Keratinocyte (primary cell): ENCODE results near the gene TENT4A. TPM values are rescaled to one million over a fixed set of nuclear protein-coding genes. Genes with fewer than 3 reads are reported as not detected.

Source experiments
- DNase-seq: peaks from one replicate; pipeline ENCODE4 v3.0.0-alpha.2; 2011; ENCODE audit warnings: low read depth, missing footprints, low spot score
- FAIRE-seq: peaks from 2 replicates; lab custom pipeline; 2011; peaks lifted over from hg19 to GRCh38; lab: Jason Lieb, UNC
- H2AFZ ChIP-seq: 2 replicates; pipeline ENCODE4 v1.6.0; 2012; ENCODE audit warnings: low read length, control low read depth, inconsistent platforms; ENCODE audit not compliant: control insufficient read depth
- H3K27ac ChIP-seq: 2 replicates; pipeline ENCODE4 v1.5.1; 2011; ENCODE audit warnings: low read length; ENCODE audit not compliant: control insufficient read depth, insufficient read depth
- H3K27me3 ChIP-seq: 3 replicates; pipeline ENCODE4 v1.6.0; 2011; ENCODE audit warnings: low read length; ENCODE audit not compliant: control insufficient read depth, insufficient read depth; ENCODE audit errors: extremely low read depth
- H3K36me3 ChIP-seq, 2 experiments: 2 replicates in 1 of 2; 3 replicates in 1 of 2; pipeline ENCODE4 v1.5.1; 2011; ENCODE audit warnings: low read length in 2 of 2, mild to moderate bottlenecking in 1 of 2; ENCODE audit not compliant: control insufficient read depth in 2 of 2, insufficient read depth in 2 of 2; ENCODE audit errors: extremely low read depth in 1 of 2
- H3K4me1 ChIP-seq: 3 replicates; pipeline ENCODE4 v1.5.1; 2011; ENCODE audit warnings: low read length; ENCODE audit not compliant: control insufficient read depth, insufficient read depth; ENCODE audit errors: extremely low read depth
- H3K4me2 ChIP-seq: 3 replicates; pipeline ENCODE4 v1.6.0; 2011; ENCODE audit warnings: low read depth, low read length; ENCODE audit not compliant: control insufficient read depth, insufficient read depth; ENCODE audit errors: extremely low read depth
- H3K4me3 ChIP-seq, 3 experiments: fragments of 200-600 bp in 1 of 3; sonication (generic) in 1 of 3; 2 replicates in 2 of 3; 3 replicates in 1 of 3; pipeline ENCODE4 v1.5.1; 2011 to 2016; ENCODE audit warnings: low read length in 3 of 3, mild to moderate bottlenecking in 3 of 3, control low read depth in 2 of 3, inconsistent platforms in 1 of 3, low read depth in 1 of 3, mixed read lengths in 1 of 3, mixed run types in 1 of 3, moderate library complexity in 1 of 3; ENCODE audit not compliant: control insufficient read depth in 2 of 3, insufficient read depth in 2 of 3; ENCODE audit errors: extremely low read depth in 1 of 3
- H3K79me2 ChIP-seq: 2 replicates; pipeline ENCODE4 v1.6.0; 2012; ENCODE audit warnings: low read length; ENCODE audit not compliant: control insufficient read depth, insufficient read depth
- H3K9ac ChIP-seq: 3 replicates; pipeline ENCODE4 v1.6.0; 2011; ENCODE audit warnings: low read length; ENCODE audit not compliant: control insufficient read depth, insufficient read depth; ENCODE audit errors: extremely low read depth
- H3K9me1 ChIP-seq: 3 replicates; pipeline ENCODE4 v1.6.0; 2011; ENCODE audit warnings: low read length; ENCODE audit not compliant: control insufficient read depth, insufficient read depth; ENCODE audit errors: extremely low read depth
- H3K9me3 ChIP-seq: 2 replicates; pipeline ENCODE4 v1.5.1; 2012; ENCODE audit warnings: low read depth, low read length; ENCODE audit not compliant: control insufficient read depth
- H4K20me1 ChIP-seq: 3 replicates; pipeline ENCODE4 v1.6.0; 2011; ENCODE audit warnings: low read length; ENCODE audit not compliant: control insufficient read depth, insufficient read depth; ENCODE audit errors: extremely low read depth
- CTCF ChIP-seq, 3 experiments: IDR thresholded peaks in 1 of 3; conservative IDR thresholded peaks in 1 of 3; optimal IDR thresholded peaks in 1 of 3; 2 replicates in 2 of 3; 3 replicates in 1 of 3; pipeline versions ENCODE3 to v1.5.1; 2011; ENCODE audit warnings: low read length in 3 of 3, mild to moderate bottlenecking in 3 of 3, moderate library complexity in 2 of 3, control low read depth in 1 of 3, inconsistent platforms in 1 of 3; ENCODE audit not compliant: insufficient read depth in 2 of 3; ENCODE audit errors: extremely low read depth in 1 of 3
- EZH2 ChIP-seq: IDR thresholded peaks from one replicate; pipeline ENCODE4 v1.6.1; 2012; ENCODE audit warnings: inconsistent platforms, mild to moderate bottlenecking, low read length, moderate library complexity
- dilution Hi-C: fragments of 300-500 bp; cut with MboI; formaldehyde crosslinking; loops from one replicate; pipeline ENCODE4 v1.7.0; 2020; ENCODE audit warnings: low sequenced_read_pairs; ENCODE audit not compliant: extremely low pct_ligation_motif_present
- polyA plus RNA-seq, 5 experiments: library from polyadenylated mRNA; depleted of rRNA in 3 of 5; stranded (reverse) in 3 of 5; stranded (forward) in 1 of 5; unstranded in 1 of 5; fragments of >200 nt; gene quantifications; 1 replicate in 1 of 5; 2 replicates in 3 of 5; 3 replicates in 1 of 5; pipeline versions ENCODE4 v1.2.1 to v1.2.3, GENCODE V29; 2011 to 2012; ENCODE audit warnings: missing spikeins in 2 of 5, low read depth in 1 of 5, low replicate concordance in 1 of 5

The TENT4A gene
- polyA plus RNA-seq, 1 donor (not counting 4 experiments of a cell fraction or from before 2014, with no cell fraction given): 5.9 TPM

- dilution Hi-C loops: no loop called here
- FAIRE-seq (peak; percentile 44), DNase-seq (no peak)
- TF ChIP-seq EZH2 (no peak), CTCF (optimal IDR thresholded peaks at IDR 0.05 in 1 of 3, IDR thresholded peaks at IDR 0.05 in 1 of 3, conservative IDR thresholded peaks at IDR 0.05 in 1 of 3; ENCODE audit: extremely low read depth in 1 of 3, insufficient read depth in 2 of 3, low read length in 3 of 3) (no peak)
- Histone ChIP-seq H3K4me2 (no peak overlapping the region), H3K27me3 (no peaks in the 10 kb centered on the region), H2AFZ (no peak overlapping the region), H3K9me1 (no peaks in the 10 kb centered on the region), H3K36me3 (peaks cover 0 to 4% of the 10 kb centered on the region in 2 experiments), H4K20me1 (no peaks in the 10 kb centered on the region), H3K27ac (no peak overlapping the region), H3K4me1 (peaks cover 12% of the 10 kb centered on the region), H3K79me2 (no peaks in the 10 kb centered on the region), H3K4me3 (no peak overlapping the region), H3K9me3 (no peaks in the 10 kb centered on the region), H3K9ac (no peak overlapping the region)
Observed at GRCh38 chr5:6676702-6677101, 36.5 kb upstream of the TENT4A start.

GRCh38 chr5:6678385-6678784, 34.8 kb upstream of the TENT4A start:
- dilution Hi-C loops: no loop called here
- Histone ChIP-seq H4K20me1 (no peaks in the 10 kb centered on the region), H3K4me2 (no peak overlapping the region), H3K4me1 (peaks cover 12% of the 10 kb centered on the region), H3K36me3 (peaks cover 0 to 3% of the 10 kb centered on the region in 2 experiments), H3K9ac (no peak overlapping the region), H3K27me3 (no peaks in the 10 kb centered on the region), H3K9me3 (no peaks in the 10 kb centered on the region), H3K4me3 (no peak overlapping the region), H3K79me2 (no peaks in the 10 kb centered on the region), H3K27ac (no peak overlapping the region), H2AFZ (no peak overlapping the region), H3K9me1 (no peaks in the 10 kb centered on the region)
- DNase-seq (no peak), FAIRE-seq (no peak)
- no peak for TF ChIP-seq CTCF (optimal IDR thresholded peaks at IDR 0.05 in 1 of 3, IDR thresholded peaks at IDR 0.05 in 1 of 3, conservative IDR thresholded peaks at IDR 0.05 in 1 of 3; ENCODE audit: extremely low read depth in 1 of 3, insufficient read depth in 2 of 3, low read length in 3 of 3)
- no peak for TF ChIP-seq EZH2
